Endodermal cell (in vitro differentiated cells): ENCODE data around the gene HAUS7. TPM values are rescaled to one million over a fixed set of nuclear protein-coding genes. Genes with fewer than 3 reads are reported as not detected.

ENCODE experiments used
- DNase-seq: peaks from one replicate; pipeline ENCODE4 v3.0.0-alpha.2; 2017
- H3K27ac ChIP-seq: 2 replicates; pipeline ENCODE4 v1.5.1; 2013; ENCODE audit warnings: mild to moderate bottlenecking, low read depth, low read length, moderate library complexity
- H3K27me3 ChIP-seq: 2 replicates; pipeline ENCODE4 v1.6.1; 2013; ENCODE audit warnings: mild to moderate bottlenecking, low read length, moderate library complexity; ENCODE audit not compliant: insufficient read depth, control insufficient read depth, poor library complexity, severe bottlenecking
- H3K36me3 ChIP-seq: 2 replicates; pipeline ENCODE4 v1.7.0; 2013; ENCODE audit warnings: mild to moderate bottlenecking, low read length, moderate library complexity; ENCODE audit not compliant: control insufficient read depth, insufficient read depth
- H3K4me1 ChIP-seq: one replicate; pipeline ENCODE4 v1.7.0; 2013; ENCODE audit warnings: low read length; ENCODE audit not compliant: control insufficient read depth, insufficient read depth
- H3K4me3 ChIP-seq: 2 replicates; pipeline ENCODE4 v1.5.1; 2013; ENCODE audit warnings: mild to moderate bottlenecking, low read length, moderate library complexity
- H3K9ac ChIP-seq: 2 replicates; pipeline ENCODE4 v1.6.1; 2013; ENCODE audit warnings: mild to moderate bottlenecking, low read length, moderate library complexity; ENCODE audit not compliant: poor library complexity, severe bottlenecking; ENCODE audit errors: extremely low read depth
- H3K9me3 ChIP-seq: 2 replicates; pipeline ENCODE4 v1.6.1; 2013; ENCODE audit warnings: mild to moderate bottlenecking, low read length, moderate library complexity; ENCODE audit not compliant: control insufficient read depth
- H3K27ac Mint-ChIP-seq: 2 replicates; pipeline ENCODE4 v1.8.0; 2020; ENCODE audit warnings: mixed read lengths
- H3K27me3 Mint-ChIP-seq: 2 replicates; pipeline ENCODE4 v1.8.0; 2021; ENCODE audit warnings: mild to moderate bottlenecking, mixed read lengths; ENCODE audit not compliant: insufficient read depth
- H3K36me3 Mint-ChIP-seq: 2 replicates; pipeline ENCODE4 v1.8.0; 2020; ENCODE audit warnings: low read depth, mixed read lengths
- H3K4me1 Mint-ChIP-seq: 2 replicates; pipeline ENCODE4 v1.8.0; 2020; ENCODE audit warnings: mixed read lengths
- H3K4me3 Mint-ChIP-seq: 2 replicates; pipeline ENCODE4 v1.8.0; 2020; ENCODE audit warnings: mild to moderate bottlenecking, moderate library complexity, mixed read lengths
- H3K9me3 Mint-ChIP-seq: 2 replicates; pipeline ENCODE4 v1.8.0; 2020; ENCODE audit warnings: mild to moderate bottlenecking, mixed read lengths
- WGBS, 2 experiments: methylation state at CpG; one replicate each; pipeline versions ENCODE4 v1.1.5 to v1.1.7; 2013; ENCODE audit warnings: missing lambda C conversion rate in 2 of 2, mixed read lengths in 1 of 2; ENCODE audit not compliant: insufficient coverage in 1 of 2, insufficient read length in 1 of 2; 5-methylcytosine and 5-hydroxymethylcytosine counted together
- total RNA-seq, 2 donors: library from RNA; stranded (reverse); fragmentation: NEBNext Ultra II Directional in 1 of 2; extraction: Animal tissue kit (Norgen Biotek cat#: 25700) in 1 of 2; gene quantifications; 2 replicates in 1 of 2; 3 replicates in 1 of 2; pipeline ENCODE4 v1.2.1, GENCODE V29; 2021
- TF ChIP-seq, protein P1 (sequence below): fragments of 200-600 bp; sonication (generic); conservative IDR thresholded peaks from 2 replicates; pipeline ENCODE4 v1.5.0; 2021; ENCODE audit warnings: antibody characterized with exemption, mild to moderate bottlenecking

Gene HAUS7
- total RNA-seq, 2 donors from 2014 or later = 28.7 to 30.9 TPM

DNA sequence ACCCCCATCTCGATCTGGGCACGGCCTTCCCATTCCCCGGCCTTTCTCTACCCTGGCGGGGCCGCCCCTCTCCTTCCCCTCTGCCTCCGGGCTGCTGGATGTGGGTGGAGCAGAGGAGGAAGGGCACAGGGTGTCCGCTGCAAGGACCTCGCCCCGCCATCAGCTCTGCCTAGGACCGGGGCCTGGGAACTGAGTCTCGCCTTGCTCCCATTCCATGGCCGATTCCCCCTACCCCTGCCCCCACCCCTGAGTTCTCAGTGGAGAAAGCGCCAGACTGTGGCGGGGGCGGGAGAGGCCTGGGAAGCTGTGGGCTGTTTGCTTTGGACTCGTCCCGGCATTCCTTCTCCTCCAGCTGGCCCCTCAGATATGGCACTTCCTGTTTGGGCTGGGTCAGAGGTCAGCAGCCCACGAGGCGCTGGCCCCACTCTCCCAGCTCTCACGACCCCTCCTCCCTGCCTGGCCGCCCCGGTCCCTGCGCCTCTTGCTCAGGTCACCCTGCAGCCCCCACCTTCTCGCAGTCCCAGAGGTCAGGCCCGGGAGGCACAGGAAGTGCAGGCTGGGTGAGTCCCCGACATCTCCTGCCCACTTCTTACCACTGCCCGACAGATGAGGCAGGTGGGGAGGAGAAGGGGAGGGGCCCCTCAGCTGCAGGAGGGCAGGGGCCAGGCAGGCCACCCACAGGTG is 18.0 kb upstream of the HAUS7 start:
- TF ChIP-seq, protein P1, sequence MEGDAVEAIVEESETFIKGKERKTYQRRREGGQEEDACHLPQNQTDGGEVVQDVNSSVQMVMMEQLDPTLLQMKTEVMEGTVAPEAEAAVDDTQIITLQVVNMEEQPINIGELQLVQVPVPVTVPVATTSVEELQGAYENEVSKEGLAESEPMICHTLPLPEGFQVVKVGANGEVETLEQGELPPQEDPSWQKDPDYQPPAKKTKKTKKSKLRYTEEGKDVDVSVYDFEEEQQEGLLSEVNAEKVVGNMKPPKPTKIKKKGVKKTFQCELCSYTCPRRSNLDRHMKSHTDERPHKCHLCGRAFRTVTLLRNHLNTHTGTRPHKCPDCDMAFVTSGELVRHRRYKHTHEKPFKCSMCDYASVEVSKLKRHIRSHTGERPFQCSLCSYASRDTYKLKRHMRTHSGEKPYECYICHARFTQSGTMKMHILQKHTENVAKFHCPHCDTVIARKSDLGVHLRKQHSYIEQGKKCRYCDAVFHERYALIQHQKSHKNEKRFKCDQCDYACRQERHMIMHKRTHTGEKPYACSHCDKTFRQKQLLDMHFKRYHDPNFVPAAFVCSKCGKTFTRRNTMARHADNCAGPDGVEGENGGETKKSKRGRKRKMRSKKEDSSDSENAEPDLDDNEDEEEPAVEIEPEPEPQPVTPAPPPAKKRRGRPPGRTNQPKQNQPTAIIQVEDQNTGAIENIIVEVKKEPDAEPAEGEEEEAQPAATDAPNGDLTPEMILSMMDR = no peak
- Histone ChIP-seq H3K4me3 (no peak overlapping the region), H3K9me3 (no peaks in the 10 kb centered on the region), H3K4me1 (no peaks in the 10 kb centered on the region), H3K27me3 (no peaks in the 10 kb centered on the region), H3K36me3 (no peaks in the 10 kb centered on the region), H3K27ac (no peak overlapping the region), H3K9ac (no peak overlapping the region)
- Mint-ChIP-seq H3K9me3 (peaks cover 51% of the 10 kb centered on the region), H3K4me3 (no peak overlapping the region), H3K27me3 (peaks cover 2% of the 10 kb centered on the region), H3K27ac (no peak overlapping the region), H3K4me1 (no peaks in the 10 kb centered on the region), H3K36me3 (no peaks in the 10 kb centered on the region)
- peak; percentile 58 for DNase-seq
- 85% methylated on average over 16 of the region's 27 CpGs; no CpG with 5 or more reads in 1 of the 2 experiments for WGBS, 2 experiments

- H3K9me3 Mint-ChIP-seq = peaks cover 45% of the 10 kb centered on the region
- H3K36me3 Mint-ChIP-seq = no peaks in the 10 kb centered on the region
- peaks cover 2% of the 10 kb centered on the region for H3K27me3 Mint-ChIP-seq
These were observed 17.3 kb upstream of the HAUS7 start for GRCh38 chrX:153487590-153488071.

DNA sequence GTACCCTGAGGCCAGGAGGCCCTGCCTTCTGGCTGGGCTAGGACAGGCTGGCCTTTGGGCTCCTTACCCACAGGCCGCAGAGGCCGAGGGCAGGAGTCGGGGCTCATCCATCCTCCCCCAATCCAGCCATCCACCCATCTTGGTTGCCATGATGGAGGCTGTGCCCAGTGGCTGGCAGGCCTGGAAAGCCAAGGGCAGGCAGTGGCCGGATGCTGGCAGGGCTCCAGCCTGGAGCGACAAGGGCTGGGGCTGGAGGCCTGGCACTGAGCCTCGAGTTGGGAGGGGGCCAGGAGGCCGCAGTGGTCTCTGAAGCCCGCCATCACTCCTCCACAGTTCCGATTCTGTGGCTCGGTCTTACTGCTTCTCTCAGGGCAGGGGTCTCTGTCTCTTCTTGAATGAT is 15.8 kb upstream of the HAUS7 start:
- Mint-ChIP-seq H3K27me3 (peaks cover 2% of the 10 kb centered on the region), H3K27ac (no peak overlapping the region), H3K36me3 (no peaks in the 10 kb centered on the region), H3K4me1 (no peaks in the 10 kb centered on the region), H3K4me3 (no peak overlapping the region), H3K9me3 (peaks cover 45% of the 10 kb centered on the region)
- Histone ChIP-seq H3K9me3 (no peaks in the 10 kb centered on the region), H3K9ac (no peak overlapping the region), H3K36me3 (no peaks in the 10 kb centered on the region), H3K27ac (no peak overlapping the region), H3K4me1 (no peaks in the 10 kb centered on the region), H3K27me3 (no peaks in the 10 kb centered on the region), H3K4me3 (no peak overlapping the region)
- TF ChIP-seq, protein P1 = no peak
- no peak for DNase-seq
- 93 to 100% methylated on average over 1 to 10 of the region's 10 CpGs for WGBS, 2 experiments

More at GRCh38 chrX:153487590-153488071, 17.3 kb upstream of the HAUS7 start:
- DNase-seq = no peak
- H3K4me3 ChIP-seq = no peak overlapping the region
- H3K4me3 Mint-ChIP-seq = no peak overlapping the region
- H3K4me1 ChIP-seq = no peaks in the 10 kb centered on the region
- H3K9me3 ChIP-seq = no peaks in the 10 kb centered on the region
- H3K27ac Mint-ChIP-seq = no peak overlapping the region
- TF ChIP-seq, protein P1 = no peak
- H3K9ac ChIP-seq = no peak overlapping the region
- H3K4me1 Mint-ChIP-seq = no peaks in the 10 kb centered on the region
- no peak overlapping the region for H3K27ac ChIP-seq
- H3K27me3 ChIP-seq = no peaks in the 10 kb centered on the region
- no peaks in the 10 kb centered on the region for H3K36me3 ChIP-seq
- WGBS, 2 experiments = 91 to 100% methylated on average over 2 to 11 of the region's 11 CpGs
